Mesothelial cell of epicardium (in vitro differentiated cells): ENCODE results near the gene MED13L. TPM values are rescaled to one million over a fixed set of nuclear protein-coding genes. Genes with fewer than 3 reads are reported as not detected.
A peak's percentile ranks its signal among the peaks of the same experiment; 100 is the strongest.

ENCODE experiments used
- DNase-seq, 2 experiments: peaks; one replicate each; pipeline ENCODE4 v3.0.0; 2021; ENCODE audit warnings: low spot score in 2 of 2; ENCODE audit not compliant: unreplicated experiment in 2 of 2
- H3K27ac Mint-ChIP-seq: 2 replicates; pipeline ENCODE4 v1.8.0; 2021; ENCODE audit warnings: mixed read lengths
- H3K27me3 Mint-ChIP-seq: 2 replicates; pipeline ENCODE4 v1.8.0; 2021; ENCODE audit warnings: low read depth, mixed read lengths
- H3K36me3 Mint-ChIP-seq: 2 replicates; pipeline ENCODE4 v1.8.0; 2021; ENCODE audit warnings: mixed read lengths
- H3K4me1 Mint-ChIP-seq: 2 replicates; pipeline ENCODE4 v1.8.0; 2021; ENCODE audit warnings: mixed read lengths
- H3K4me3 Mint-ChIP-seq: 2 replicates; pipeline ENCODE4 v1.8.0; 2021; ENCODE audit warnings: mild to moderate bottlenecking, moderate library complexity, mixed read lengths
- H3K9me3 Mint-ChIP-seq: 2 replicates; pipeline ENCODE4 v1.8.0; 2021; ENCODE audit warnings: mixed read lengths
- CTCF ChIP-seq: fragments of 200-600 bp; sonication (generic); IDR thresholded peaks from one replicate; pipeline ENCODE4 v1.5.0; 2021; ENCODE audit warnings: antibody characterized with exemption; ENCODE audit not compliant: unreplicated experiment
- total RNA-seq: library from RNA; stranded (reverse); gene quantifications from 3 replicates; pipeline ENCODE4 v1.2.1, GENCODE V29; 2021

MED13L gene
- total RNA-seq, 1 donor from 2014 or later: 179 TPM

GRCh38 chr12:115972241-115972640 lies 305.3 kb downstream of the MED13L start:
- DNase-seq: no peak
- Mint-ChIP-seq H3K9me3 (no peaks in the 10 kb centered on the region), H3K27ac (peak overlapping the region; percentile 32), H3K4me1 (peaks cover 21% of the 10 kb centered on the region), H3K27me3 (no peaks in the 10 kb centered on the region), H3K36me3 (peaks cover 54% of the 10 kb centered on the region), H3K4me3 (no peak overlapping the region)
- TF ChIP-seq CTCF: no peak

DNA sequence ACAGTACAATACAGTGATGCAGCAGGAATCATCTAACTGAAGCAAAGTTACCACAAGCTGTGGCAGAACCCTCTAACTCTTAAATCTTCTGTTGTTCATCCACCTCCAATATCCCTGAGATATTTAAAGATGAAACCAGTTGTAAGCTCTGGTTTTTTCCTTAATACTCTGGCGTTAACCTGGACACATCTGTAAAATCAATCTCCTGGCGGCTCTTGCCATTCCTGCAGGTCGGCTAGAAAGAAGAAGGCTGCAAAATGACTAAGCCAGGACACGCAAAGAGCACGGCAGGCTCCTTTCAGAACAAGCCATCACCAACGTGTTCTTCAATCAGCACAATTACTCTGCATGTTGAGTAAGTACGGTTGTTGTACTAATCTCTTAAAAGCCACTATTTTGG lies 309.3 kb downstream of the MED13L start:
- H3K9me3 Mint-ChIP-seq: no peaks in the 10 kb centered on the region
- H3K27me3 Mint-ChIP-seq: no peaks in the 10 kb centered on the region
- H3K4me1 Mint-ChIP-seq: peaks cover 11% of the 10 kb centered on the region
- H3K4me3 Mint-ChIP-seq: no peak overlapping the region
- no peak for DNase-seq
- no peak for TF ChIP-seq CTCF
- peaks cover 61% of the 10 kb centered on the region for H3K36me3 Mint-ChIP-seq
- peak overlapping the region; percentile 2 for H3K27ac Mint-ChIP-seq

GRCh38 chr12:115966376-115966775 lies 311.1 kb downstream of the MED13L start:
- Mint-ChIP-seq H3K36me3 (peaks cover 59% of the 10 kb centered on the region), H3K4me1 (peaks cover 3% of the 10 kb centered on the region), H3K4me3 (no peak overlapping the region), H3K27me3 (no peaks in the 10 kb centered on the region), H3K9me3 (no peaks in the 10 kb centered on the region), H3K27ac (no peak overlapping the region)
- no peak for DNase-seq
- TF ChIP-seq CTCF: no peak

DNA sequence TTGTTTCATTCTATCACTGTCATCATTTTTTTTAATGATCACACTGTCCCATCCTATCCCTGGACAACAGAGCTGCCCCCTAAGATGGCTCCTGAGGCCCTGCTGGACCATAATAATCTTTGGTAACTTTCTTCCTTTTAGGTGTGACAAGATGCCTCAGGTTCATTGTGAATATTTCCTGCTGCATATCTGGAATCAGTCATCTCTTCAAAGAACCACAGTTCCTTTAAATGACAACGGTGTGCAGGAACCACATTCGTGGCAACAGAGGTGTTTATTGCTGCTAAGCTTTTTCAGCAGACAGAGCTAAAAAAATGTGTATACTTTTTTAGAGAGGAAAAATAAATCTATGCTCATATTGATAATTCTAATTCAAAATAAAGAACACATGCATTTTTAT lies 312.9 kb downstream of the MED13L start:
- H3K27me3 Mint-ChIP-seq: no peaks in the 10 kb centered on the region
- peaks cover 3% of the 10 kb centered on the region for H3K4me1 Mint-ChIP-seq

DNA sequence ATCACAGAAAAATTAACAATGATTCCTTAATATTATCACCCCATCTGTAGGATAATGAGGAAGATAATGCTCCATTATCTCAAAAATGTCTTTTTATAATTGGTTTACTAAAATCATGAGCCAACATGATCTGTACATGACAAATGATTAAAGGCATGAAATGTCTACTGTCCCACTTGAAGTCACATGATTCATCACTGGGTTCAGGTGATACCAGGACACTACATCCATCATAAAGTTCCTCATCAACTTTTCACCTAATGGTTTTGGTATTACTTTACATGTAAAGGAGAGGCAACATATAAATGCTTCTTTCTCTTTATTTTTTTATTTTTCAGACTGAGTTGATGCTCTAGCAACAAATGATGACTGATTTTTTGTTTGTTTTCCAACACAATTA lies 313.3 kb downstream of the MED13L start:
- no peak for TF ChIP-seq CTCF
- no peak overlapping the region for H3K4me3 Mint-ChIP-seq
- H3K27ac Mint-ChIP-seq: no peak overlapping the region
- DNase-seq: no peak
- peaks cover 3% of the 10 kb centered on the region for H3K4me1 Mint-ChIP-seq
- peaks cover 53% of the 10 kb centered on the region for H3K36me3 Mint-ChIP-seq
- no peaks in the 10 kb centered on the region for H3K27me3 Mint-ChIP-seq
- no peaks in the 10 kb centered on the region for H3K9me3 Mint-ChIP-seq

More for the DNA sequence above, 312.9 kb downstream of the MED13L start:
- Mint-ChIP-seq H3K4me3 (no peak overlapping the region), H3K36me3 (peaks cover 54% of the 10 kb centered on the region), H3K9me3 (no peaks in the 10 kb centered on the region), H3K27ac (no peak overlapping the region)
- no peak for TF ChIP-seq CTCF
- DNase-seq: no peak

GRCh38 chr12:115962216-115962615 lies 315.3 kb downstream of the MED13L start:
- H3K4me3 Mint-ChIP-seq: no peak overlapping the region
- no peak for TF ChIP-seq CTCF
- H3K4me1 Mint-ChIP-seq: peaks cover 3% of the 10 kb centered on the region
- H3K36me3 Mint-ChIP-seq: peaks cover 41% of the 10 kb centered on the region
- DNase-seq: no peak
- no peaks in the 10 kb centered on the region for H3K9me3 Mint-ChIP-seq
- no peaks in the 10 kb centered on the region for H3K27me3 Mint-ChIP-seq
- no peak overlapping the region for H3K27ac Mint-ChIP-seq
